GM23338 (cell line): ENCODE data around the gene BRD2. TPM values are rescaled to one million over a fixed set of nuclear protein-coding genes. Genes with fewer than 3 reads are reported as not detected.

Experiments
- ATAC-seq: fragments of 200-7000 bp; cut with Tn5 transposase; 3 replicates; pipeline ENCODE4 v1.9.1; 2020
- DNase-seq: peaks from one replicate; pipeline ENCODE4 v3.0.0-alpha.2; 2015; ENCODE audit warnings: low spot score
- H2AFZ ChIP-seq: fragments of 200-600 bp; sonication (generic); 2 replicates; pipeline ENCODE4 v1.8.0; 2016; ENCODE audit warnings: antibody characterized with exemption, mild to moderate bottlenecking, moderate library complexity
- H3F3A ChIP-seq: fragments of 200-600 bp; sonication (generic); replicated peaks from 2 replicates; pipeline ENCODE4 v1.8.0; 2017; ENCODE audit warnings: antibody characterized with exemption, mixed run types, low read depth
- H3K27ac ChIP-seq: fragments of 200-600 bp; sonication (generic); 2 replicates; pipeline ENCODE4 v1.6.1; 2016; ENCODE audit warnings: low read depth
- H3K27me3 ChIP-seq: fragments of 200-600 bp; sonication (generic); 2 replicates; pipeline ENCODE4 v1.8.0; 2016; ENCODE audit warnings: mild to moderate bottlenecking, mixed run types, moderate library complexity; ENCODE audit not compliant: insufficient read depth
- H3K36me3 ChIP-seq: fragments of 200-600 bp; sonication (generic); 2 replicates; pipeline ENCODE4 v1.8.0; 2016; ENCODE audit warnings: mild to moderate bottlenecking; ENCODE audit not compliant: insufficient read depth
- H3K4me1 ChIP-seq: fragments of 200-600 bp; sonication (generic); 2 replicates; pipeline ENCODE4 v1.8.0; 2016; ENCODE audit warnings: mild to moderate bottlenecking, moderate library complexity; ENCODE audit not compliant: insufficient read depth
- H3K4me2 ChIP-seq: fragments of 200-600 bp; sonication (generic); 2 replicates; pipeline ENCODE4 v1.7.1; 2017; ENCODE audit warnings: mixed run types
- H3K4me3 ChIP-seq: fragments of 200-600 bp; sonication (generic); 2 replicates; pipeline ENCODE4 v1.6.1; 2016; ENCODE audit warnings: mixed run types
- H3K79me2 ChIP-seq: fragments of 200-600 bp; sonication (generic); replicated peaks from 2 replicates; pipeline ENCODE4 v1.8.0; 2017; ENCODE audit warnings: mild to moderate bottlenecking; ENCODE audit not compliant: insufficient read depth
- H3K9me2 ChIP-seq: fragments of 200-600 bp; sonication (generic); 2 replicates; pipeline ENCODE4 v1.8.0; 2017; ENCODE audit not compliant: insufficient read depth
- H4K20me1 ChIP-seq: fragments of 200-600 bp; sonication (generic); replicated peaks from 2 replicates; pipeline ENCODE4 v1.8.0; 2017; ENCODE audit warnings: mild to moderate bottlenecking; ENCODE audit not compliant: insufficient read depth
- H3K27ac Mint-ChIP-seq: 2 replicates; pipeline ENCODE4 v1.8.0; 2020; ENCODE audit warnings: inconsistent platforms, mild to moderate bottlenecking, moderate library complexity, mixed read lengths
- H3K27me3 Mint-ChIP-seq: 3 replicates; pipeline ENCODE4 v1.8.0; 2022; ENCODE audit warnings: low read depth, mild to moderate bottlenecking, moderate library complexity, mixed read lengths, inconsistent platforms; ENCODE audit not compliant: insufficient read depth, poor library complexity
- H3K36me3 Mint-ChIP-seq: 3 replicates; pipeline ENCODE4 v1.8.0; 2021; ENCODE audit warnings: low read depth, mild to moderate bottlenecking, inconsistent platforms, moderate library complexity, mixed read lengths
- H3K4me1 Mint-ChIP-seq: 3 replicates; pipeline ENCODE4 v1.8.0; 2020; ENCODE audit warnings: mild to moderate bottlenecking, inconsistent platforms, mixed read lengths
- H3K4me3 Mint-ChIP-seq: 3 replicates; pipeline ENCODE4 v1.8.0; 2021; ENCODE audit warnings: moderate library complexity, mild to moderate bottlenecking, inconsistent platforms, mixed read lengths
- H3K9me3 Mint-ChIP-seq: 3 replicates; pipeline ENCODE4 v1.8.0; 2020; ENCODE audit warnings: moderate library complexity, mild to moderate bottlenecking, inconsistent platforms, mixed read lengths
- CREB1 ChIP-seq: fragments of 250-450 bp; sonication (Bioruptor Pico); IDR thresholded peaks from 2 replicates; pipeline ENCODE4 v1.5.0; 2020; ENCODE audit warnings: low read depth, mild to moderate bottlenecking, moderate library complexity
- CTCF ChIP-seq, 2 experiments: fragments of 200-600 bp in 1 of 2; sonication (generic) in 1 of 2; conservative IDR thresholded peaks; 2 replicates each; pipeline versions ENCODE4 v1.5.1 to v1.6.1; 2016 to 2017; ENCODE audit warnings: antibody characterized with exemption in 2 of 2, low read depth in 2 of 2, mild to moderate bottlenecking in 2 of 2, moderate library complexity in 1 of 2
- JUNB ChIP-seq: IDR thresholded peaks from one replicate; pipeline ENCODE4 v1.6.1; 2016; ENCODE audit warnings: antibody characterized with exemption; ENCODE audit not compliant: unreplicated experiment
- ZNF462 ChIP-seq: fragments of 250-450 bp; sonication (Bioruptor Pico); IDR thresholded peaks from 2 replicates; pipeline ENCODE4 v1.5.0; 2020; ENCODE audit warnings: mild to moderate bottlenecking, moderate library complexity
- polyA plus RNA-seq: library from polyadenylated mRNA; unstranded; fragments of >200 nt; fragmentation: Nextera tagmentation; extraction: Ambion mirVana; gene quantifications from 2 replicates; pipeline ENCODE4 v1.2.1, GENCODE V29; 2016
- total RNA-seq: library from RNA; depleted of rRNA; stranded (reverse); fragments of >200 nt; shearing (Covaris generic); gene quantifications from 2 replicates; pipeline ENCODE4 v1.2.3, GENCODE V29; 2014

BRD2 gene
- total and polyA plus RNA-seq, 2 experiments from 2014 or later: 84.9 to 169 TPM

GRCh38 chr6:32938494-32938893 lies 29.9 kb upstream of the BRD2 start (continued):
- no peak for TF ChIP-seq CTCF (conservative IDR thresholded peaks at IDR 0.05; ENCODE audit: low read depth in 2 of 2)

GRCh38 chr6:32940656-32941213 lies 27.7 kb upstream of the BRD2 start, which contains the start of gene HLA-DMB:
Gene HLA-DMB, minus strand, starts transcription at chr6:32941028. Its CDS starts 221 bp downstream, at chr6:32940807.
- Histone ChIP-seq H3K9me2 (no peaks in the 10 kb centered on the region), H4K20me1 (no peaks in the 10 kb centered on the region), H3K4me1 (0 out of 2 replicates have a peak, but pooled peaks cover 6% of the 10 kb centered on the region), H3K4me2 (peak within 1 kb of the TSS; percentile 23; the same call in 1 of the 2 replicates), H2AFZ (peak within 1 kb of the TSS; percentile 88), H3K79me2 (no peaks in the 10 kb centered on the region), H3K27ac (0 out of 2 replicates have a peak within 1 kb of the TSS, but pooled peaks have one; percentile 21), H3K4me3 (peak within 1 kb of the TSS; percentile 41), H3F3A (no peaks in the 10 kb centered on the region), H3K27me3 (no peaks in the 10 kb centered on the region), H3K36me3 (no peaks in the 10 kb centered on the region)
- Mint-ChIP-seq H3K4me3 (peak within 1 kb of the TSS; percentile 66; the same call in 2 of the 3 replicates), H3K9me3 (no peaks in the 10 kb centered on the region), H3K27me3 (peaks cover 4% of the 10 kb centered on the region), H3K36me3 (no peaks in the 10 kb centered on the region), H3K4me1 (peaks cover 15% of the 10 kb centered on the region), H3K27ac (peak within 1 kb of the TSS; percentile 52; the same call in 1 of the 2 replicates)
- ATAC-seq (peak; percentile 98), DNase-seq (peak; percentile 88)
- TF ChIP-seq CTCF (conservative IDR thresholded peaks at IDR 0.05; ENCODE audit: low read depth in 2 of 2): no peak
- peak; percentile 91 for TF ChIP-seq CREB1 (CRISPR knock-in tag)
- no peak for TF ChIP-seq JUNB

GRCh38 chr6:32941214-32941768 lies 27.1 kb upstream of the BRD2 start:
- H3K27me3 Mint-ChIP-seq: peaks cover 4% of the 10 kb centered on the region
- TF ChIP-seq CTCF (conservative IDR thresholded peaks at IDR 0.05; ENCODE audit: low read depth in 2 of 2) (no peak), ZNF462 (CRISPR knock-in tag) (no peak)

More at GRCh38 chr6:32941214-32941768, 27.1 kb upstream of the BRD2 start:
- Histone ChIP-seq H3K4me2 (0 out of 2 replicates have a peak overlapping the region, but pooled peaks have one; percentile 3), H2AFZ (peak overlapping the region; percentile 88), H3K9me2 (no peaks in the 10 kb centered on the region), H3K4me1 (0 out of 2 replicates have a peak, but pooled peaks cover 6% of the 10 kb centered on the region), H4K20me1 (no peaks in the 10 kb centered on the region), H3K4me3 (no peak overlapping the region), H3K27ac (0 out of 2 replicates have a peak overlapping the region, but pooled peaks have one; percentile 21), H3K27me3 (no peaks in the 10 kb centered on the region), H3K79me2 (no peaks in the 10 kb centered on the region), H3F3A (no peaks in the 10 kb centered on the region), H3K36me3 (no peaks in the 10 kb centered on the region)
- ATAC-seq: peak; percentile 38
- Mint-ChIP-seq H3K27ac (peak overlapping the region; percentile 52; the same call in 1 of the 2 replicates), H3K4me1 (peaks cover 15% of the 10 kb centered on the region), H3K9me3 (no peaks in the 10 kb centered on the region), H3K36me3 (no peaks in the 10 kb centered on the region), H3K4me3 (no peak overlapping the region)
- DNase-seq: no peak
